GM21619 (cell line): ENCODE measurements around the gene COG2.

Experiments used
- ATAC-seq: cut with Tn5 transposase; IDR thresholded peaks from one replicate; pipeline ENCODE4 v1.9.1; 2021; ENCODE audit not compliant: unreplicated experiment

COG2 gene

GRCh38 chr1:230700132-230700531, 57.9 kb downstream of the COG2 start:
- ATAC-seq, result no peak

DNA sequence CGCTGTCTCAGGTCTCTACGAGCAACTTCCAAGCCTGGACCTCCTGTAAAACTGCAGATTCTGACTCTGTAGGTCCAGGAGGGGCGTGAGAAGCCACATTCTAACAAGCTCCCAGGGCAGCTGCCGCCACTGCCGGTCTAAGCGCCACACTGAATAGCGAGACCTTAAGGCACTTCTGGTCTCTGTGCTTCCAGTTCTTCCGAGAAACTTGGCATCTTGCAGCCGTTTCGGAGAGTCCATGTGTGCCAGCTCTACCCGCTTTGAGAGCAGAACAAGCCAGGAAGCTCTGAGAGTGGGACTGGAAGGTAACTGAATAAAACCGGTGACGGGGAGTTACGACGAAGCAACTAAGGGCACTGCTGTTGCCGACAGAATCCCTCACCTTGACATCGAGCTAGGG, 59.2 kb downstream of the COG2 start:
- no peak for ATAC-seq

GRCh38 chr1:230701895-230702768, 59.9 kb downstream of the COG2 start:
- ATAC-seq, result no peak

- no peak for ATAC-seq
Measured at GRCh38 chr1:230702934-230703678, 60.8 kb downstream of the COG2 start.

DNA sequence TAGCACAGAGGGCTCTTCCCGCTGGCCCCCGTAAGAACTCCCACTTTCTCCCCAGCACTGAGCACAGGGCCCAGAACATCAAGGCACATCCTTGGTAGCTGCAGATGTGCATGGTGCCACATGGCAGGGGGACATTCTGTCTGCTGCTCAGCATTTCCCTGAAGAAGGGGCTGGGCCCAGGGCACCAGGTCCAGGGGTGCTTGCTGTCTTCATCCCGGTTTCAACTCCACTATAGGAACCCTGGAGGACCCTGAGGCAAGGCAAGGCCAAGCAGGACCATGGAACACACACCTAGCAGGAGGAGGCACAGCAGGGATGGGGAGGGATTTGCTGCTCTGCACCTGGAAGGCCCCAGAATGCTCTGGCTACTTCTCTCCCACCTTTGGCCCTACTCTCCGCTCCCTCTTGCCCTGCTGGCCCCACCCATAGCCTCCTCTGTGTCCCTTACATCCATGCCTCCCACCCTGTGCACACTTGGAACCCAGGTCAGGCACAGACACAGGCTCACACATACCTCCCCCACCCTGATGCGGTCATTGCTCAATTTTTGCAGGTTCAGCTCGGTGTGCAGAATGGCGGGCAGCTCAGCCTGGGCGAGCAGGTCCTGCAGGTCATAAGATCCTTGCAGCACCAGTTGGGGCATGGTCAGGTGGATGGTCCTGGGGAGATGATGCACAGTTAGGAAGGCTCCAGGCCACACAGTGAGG, 61.6 kb downstream of the COG2 start:
- no peak for ATAC-seq

GRCh38 chr1:230704830-230705229, 62.5 kb downstream of the COG2 start:
- no peak for ATAC-seq

DNA sequence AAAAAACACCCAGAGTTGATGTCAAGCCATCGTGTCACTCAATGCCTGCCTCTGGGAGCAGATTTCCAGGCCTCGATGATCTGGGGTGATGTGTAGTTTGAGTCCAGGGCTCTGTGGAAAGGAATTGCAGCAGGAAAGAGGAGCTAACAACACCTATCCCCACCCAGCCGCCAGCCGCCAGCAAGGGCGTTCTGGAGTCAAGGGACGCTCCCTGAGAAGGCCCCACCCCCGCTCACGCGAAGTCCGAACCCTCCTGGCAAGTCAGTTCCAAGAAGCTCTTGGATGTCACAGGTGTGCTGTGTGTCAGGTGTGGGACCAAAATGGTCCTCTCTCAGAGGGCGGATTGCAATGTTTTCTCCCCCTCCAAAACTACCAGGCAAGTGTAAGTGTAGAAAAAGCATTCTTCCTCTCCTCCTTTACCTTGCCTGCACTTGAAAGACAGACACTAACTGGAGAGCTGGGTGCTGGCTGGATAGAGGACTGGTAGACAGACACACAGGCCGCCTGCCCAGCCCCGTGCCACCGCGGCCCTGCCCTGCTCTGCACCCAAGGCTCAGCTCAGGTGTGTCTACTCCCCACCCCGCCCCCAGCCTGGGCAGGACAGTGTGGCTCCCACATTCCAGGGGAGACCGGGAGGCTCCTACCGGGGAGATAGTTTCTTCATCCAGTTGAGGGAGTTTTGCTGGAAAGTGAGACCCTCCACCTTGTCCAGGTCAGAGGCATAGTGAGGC, 63.2 kb downstream of the COG2 start:
- no peak for ATAC-seq

GRCh38 chr1:230706020-230706699, 63.9 kb downstream of the COG2 start:
- ATAC-seq, result no peak

GRCh38 chr1:230706887-230707731, 64.8 kb downstream of the COG2 start:
- no peak for ATAC-seq

- ATAC-seq, result no peak
Measured at GRCh38 chr1:230707732-230708630, 65.7 kb downstream of the COG2 start.

DNA sequence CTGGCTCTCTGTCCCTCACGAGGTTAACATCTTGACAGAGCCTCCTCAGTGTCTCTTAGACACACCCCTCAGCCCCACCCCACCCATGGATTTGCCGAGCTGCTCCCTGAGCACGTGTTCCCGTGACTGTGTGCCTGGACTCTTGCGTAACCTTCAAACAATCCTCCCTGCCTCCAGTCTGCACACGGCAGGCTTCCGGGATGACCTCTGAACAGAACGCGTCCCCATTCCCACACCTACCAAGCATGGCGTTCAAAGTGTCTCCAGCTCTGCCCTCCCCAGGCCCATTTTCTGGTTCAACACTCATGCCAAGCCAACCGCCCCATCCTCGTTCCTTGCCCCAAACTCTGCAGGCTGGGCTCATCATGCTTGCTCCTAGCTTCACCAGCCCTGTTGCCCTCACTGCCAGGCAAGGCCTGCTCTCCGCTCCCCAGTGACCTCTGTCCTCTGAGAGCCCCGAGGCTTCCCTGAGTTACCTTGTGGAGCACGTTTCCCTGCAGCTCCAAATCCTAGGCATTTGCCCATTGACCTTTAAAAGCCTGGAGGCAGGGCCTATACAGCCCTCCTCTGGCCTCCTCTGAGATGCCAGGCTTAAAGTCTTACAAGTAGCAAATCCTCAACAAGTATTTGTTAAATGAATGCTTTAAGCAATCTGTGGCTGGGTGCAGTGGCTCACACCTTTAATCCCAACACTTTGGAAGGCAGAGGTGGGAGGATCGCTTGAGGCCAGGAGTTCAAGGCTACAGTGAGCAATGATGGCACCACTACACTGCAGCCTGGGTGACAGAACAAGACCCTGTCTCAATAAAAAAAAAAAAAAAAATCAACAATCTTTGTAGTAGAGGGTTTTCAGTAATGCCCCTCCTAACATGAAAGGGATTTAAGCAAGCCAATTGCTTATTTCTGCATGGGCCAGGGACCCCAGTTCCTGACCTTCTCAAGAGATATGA, 66.6 kb downstream of the COG2 start:
- ATAC-seq, result no peak

DNA sequence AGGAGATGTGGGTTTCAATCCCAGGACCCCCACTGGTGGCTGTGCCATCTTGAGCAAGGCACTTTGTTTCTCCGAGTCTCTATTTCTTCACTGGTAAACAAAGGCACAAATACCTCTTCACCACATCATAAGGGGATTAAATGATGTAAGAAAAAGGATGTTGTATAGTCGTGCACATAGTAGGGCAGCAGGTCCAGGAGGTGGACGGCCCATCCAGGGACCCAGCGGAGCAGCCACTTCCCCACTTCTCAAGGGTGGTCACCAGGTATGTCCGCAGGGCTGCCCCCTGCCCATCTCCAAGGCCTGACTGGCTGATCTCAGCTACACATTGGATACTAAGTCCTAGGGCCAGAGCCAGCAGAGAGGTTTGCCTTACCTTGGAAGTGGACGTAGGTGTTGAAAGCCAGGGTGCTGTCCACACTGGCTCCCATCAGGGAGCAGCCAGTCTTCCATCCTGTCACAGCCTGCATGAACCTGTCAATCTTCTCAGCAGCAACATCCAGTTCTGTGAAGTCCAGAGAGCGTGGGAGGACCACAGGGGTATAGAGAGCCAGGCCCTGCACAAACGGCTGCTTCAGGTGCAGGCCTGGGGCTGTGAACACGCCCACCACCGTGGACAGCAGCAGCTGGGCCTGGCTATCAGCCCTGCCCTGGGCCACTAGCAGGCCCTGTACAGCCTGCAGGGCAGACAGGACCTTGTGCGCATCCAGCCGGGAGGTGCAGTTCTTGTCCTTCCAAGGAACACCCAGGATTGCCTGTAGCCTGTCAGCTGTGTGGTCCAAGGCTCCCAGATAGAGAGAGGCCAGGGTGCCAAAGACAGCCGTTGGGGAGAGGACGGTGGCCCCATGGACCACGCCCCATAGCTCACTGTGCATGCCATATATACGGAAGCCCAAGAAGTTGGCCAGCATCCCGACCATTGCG, 67.6 kb downstream of the COG2 start:
- ATAC-seq, result no peak

- no peak for ATAC-seq
Measured at GRCh38 chr1:230710543-230710904, 68.2 kb downstream of the COG2 start.

DNA sequence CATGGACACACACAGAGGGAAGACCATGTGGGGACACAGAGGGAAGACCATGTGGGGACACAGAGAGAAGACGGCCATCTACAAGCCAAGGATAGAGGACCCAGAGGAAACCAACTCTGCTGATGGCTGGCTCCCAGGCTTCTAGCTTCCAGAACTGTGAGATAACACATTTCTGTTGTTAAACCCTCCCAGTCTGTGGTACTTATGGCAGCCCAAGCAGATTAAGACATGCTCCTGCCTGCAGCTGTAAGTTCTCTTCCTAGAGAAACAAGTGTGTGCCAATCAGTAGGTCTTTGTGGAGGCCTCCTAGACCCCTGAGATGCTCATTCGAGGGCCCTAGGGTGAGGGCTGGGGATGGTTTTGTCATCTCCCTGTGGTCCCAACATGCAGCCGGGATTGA, 69.0 kb downstream of the COG2 start:
- ATAC-seq, result no peak

DNA sequence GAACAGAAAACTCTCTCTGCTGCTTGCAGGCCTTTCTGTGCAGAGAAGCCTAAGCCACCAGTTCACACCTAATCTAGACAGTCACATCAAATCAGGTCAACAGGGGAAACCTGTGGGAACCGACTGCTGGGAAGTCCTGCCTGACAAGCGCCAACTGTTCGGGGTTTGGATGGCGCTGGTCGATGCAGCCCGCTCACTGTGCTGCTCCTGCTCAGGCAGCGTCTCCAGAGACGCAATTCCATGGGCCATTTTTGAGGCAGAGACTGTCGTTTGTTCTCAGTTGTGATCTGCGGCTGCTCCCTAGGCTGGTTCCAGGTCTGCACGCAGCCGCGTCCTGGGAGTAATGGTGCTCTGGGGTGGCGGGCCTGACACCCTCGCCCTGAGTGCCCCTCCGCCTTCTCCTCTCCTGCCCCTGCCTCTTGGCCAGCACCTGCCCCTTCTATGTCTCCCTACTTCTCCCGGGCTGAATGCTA, 70.2 kb downstream of the COG2 start:
- ATAC-seq, result no peak

- ATAC-seq, result no peak
Measured at GRCh38 chr1:230713138-230713537, 70.9 kb downstream of the COG2 start.
